ENCODE results near the gene NRP1. TPM values are rescaled to one million over a fixed set of nuclear protein-coding genes. Genes with fewer than 3 reads are reported as not detected.

The NRP1 gene
- polyA plus RNA-seq, 1 of the 3 experiments (the other 2 are of a cell fraction) = 129 TPM

- TF ChIP-seq, protein P1, sequence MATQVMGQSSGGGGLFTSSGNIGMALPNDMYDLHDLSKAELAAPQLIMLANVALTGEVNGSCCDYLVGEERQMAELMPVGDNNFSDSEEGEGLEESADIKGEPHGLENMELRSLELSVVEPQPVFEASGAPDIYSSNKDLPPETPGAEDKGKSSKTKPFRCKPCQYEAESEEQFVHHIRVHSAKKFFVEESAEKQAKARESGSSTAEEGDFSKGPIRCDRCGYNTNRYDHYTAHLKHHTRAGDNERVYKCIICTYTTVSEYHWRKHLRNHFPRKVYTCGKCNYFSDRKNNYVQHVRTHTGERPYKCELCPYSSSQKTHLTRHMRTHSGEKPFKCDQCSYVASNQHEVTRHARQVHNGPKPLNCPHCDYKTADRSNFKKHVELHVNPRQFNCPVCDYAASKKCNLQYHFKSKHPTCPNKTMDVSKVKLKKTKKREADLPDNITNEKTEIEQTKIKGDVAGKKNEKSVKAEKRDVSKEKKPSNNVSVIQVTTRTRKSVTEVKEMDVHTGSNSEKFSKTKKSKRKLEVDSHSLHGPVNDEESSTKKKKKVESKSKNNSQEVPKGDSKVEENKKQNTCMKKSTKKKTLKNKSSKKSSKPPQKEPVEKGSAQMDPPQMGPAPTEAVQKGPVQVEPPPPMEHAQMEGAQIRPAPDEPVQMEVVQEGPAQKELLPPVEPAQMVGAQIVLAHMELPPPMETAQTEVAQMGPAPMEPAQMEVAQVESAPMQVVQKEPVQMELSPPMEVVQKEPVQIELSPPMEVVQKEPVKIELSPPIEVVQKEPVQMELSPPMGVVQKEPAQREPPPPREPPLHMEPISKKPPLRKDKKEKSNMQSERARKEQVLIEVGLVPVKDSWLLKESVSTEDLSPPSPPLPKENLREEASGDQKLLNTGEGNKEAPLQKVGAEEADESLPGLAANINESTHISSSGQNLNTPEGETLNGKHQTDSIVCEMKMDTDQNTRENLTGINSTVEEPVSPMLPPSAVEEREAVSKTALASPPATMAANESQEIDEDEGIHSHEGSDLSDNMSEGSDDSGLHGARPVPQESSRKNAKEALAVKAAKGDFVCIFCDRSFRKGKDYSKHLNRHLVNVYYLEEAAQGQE (IDR thresholded peaks at IDR 0.05; ENCODE audit: low read depth, low read length) = no peak
- TF ChIP-seq, protein P2, sequence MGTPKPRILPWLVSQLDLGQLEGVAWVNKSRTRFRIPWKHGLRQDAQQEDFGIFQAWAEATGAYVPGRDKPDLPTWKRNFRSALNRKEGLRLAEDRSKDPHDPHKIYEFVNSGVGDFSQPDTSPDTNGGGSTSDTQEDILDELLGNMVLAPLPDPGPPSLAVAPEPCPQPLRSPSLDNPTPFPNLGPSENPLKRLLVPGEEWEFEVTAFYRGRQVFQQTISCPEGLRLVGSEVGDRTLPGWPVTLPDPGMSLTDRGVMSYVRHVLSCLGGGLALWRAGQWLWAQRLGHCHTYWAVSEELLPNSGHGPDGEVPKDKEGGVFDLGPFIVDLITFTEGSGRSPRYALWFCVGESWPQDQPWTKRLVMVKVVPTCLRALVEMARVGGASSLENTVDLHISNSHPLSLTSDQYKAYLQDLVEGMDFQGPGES (IDR thresholded peaks at IDR 0.05; ENCODE audit: low read depth, low read length) = no peak
Measured at GRCh38 chr10:33228426-33228825, 106.0 kb downstream of the NRP1 start (continued).

- Histone ChIP-seq H3K9me3 (no peaks in the 10 kb centered on the region), H3K9me2 (no peaks in the 10 kb centered on the region), H4K20me1 (ENCODE audit: insufficient read depth) (no peaks in the 10 kb centered on the region), H3K27me3 (ENCODE audit: insufficient read depth) (no peaks in the 10 kb centered on the region), H2AFZ (ENCODE audit: low read depth) (no peak overlapping the region), H3F3A (replicated peaks; ENCODE audit: insufficient read depth) (peaks cover 14% of the 10 kb centered on the region), H3K36me3 (replicated peaks in 1 of 2; ENCODE audit: control insufficient read depth in 1 of 2, insufficient read depth in 2 of 2, low read length in 1 of 2) (peaks cover 19 to 67% of the 10 kb centered on the region in 2 experiments), H3K79me2 (ENCODE audit: insufficient read depth) (peaks cover 60% of the 10 kb centered on the region), H3K27ac (ENCODE audit: low read depth in 2 of 2, low read length in 1 of 2) (peak overlapping the region in 1 of 2 experiments; percentile 1; a peak in 1 of 4 replicates), H3K4me1 (ENCODE audit: control insufficient read depth in 1 of 2, insufficient read depth in 2 of 2, low read depth in 1 of 2, low read length in 1 of 2) (peaks cover 0 to 14% of the 10 kb centered on the region in 2 experiments; a peak in 3 of 4 replicates), H3K4me2 (no peak overlapping the region), H3K4me3 (ENCODE audit: low read depth in 2 of 2, low read length in 1 of 2) (no peak overlapping the region), H3K9ac (no peak overlapping the region)
- ChIA-PET CTCF (interaction anchor here (4.0 kb wide), 1 partner anchor 34 kb away, joined by 13 read pairs; no protein-coding TSS in a partner anchor), POLR2A (no interaction called here)
- 93% methylated on average over 2 of the region's 2 CpGs for WGBS (ENCODE audit: low lambda C conversion rate)
- DNase-seq = no peak
- TF ChIP-seq TAF1 (IDR thresholded peaks at IDR 0.05; ENCODE audit: borderline replicate concordance, low read depth, low read length) = no peak
- no peak for TF ChIP-seq NRF1 (IDR thresholded peaks at IDR 0.05; ENCODE audit: low read depth, low read length)
- TF ChIP-seq, protein P3, sequence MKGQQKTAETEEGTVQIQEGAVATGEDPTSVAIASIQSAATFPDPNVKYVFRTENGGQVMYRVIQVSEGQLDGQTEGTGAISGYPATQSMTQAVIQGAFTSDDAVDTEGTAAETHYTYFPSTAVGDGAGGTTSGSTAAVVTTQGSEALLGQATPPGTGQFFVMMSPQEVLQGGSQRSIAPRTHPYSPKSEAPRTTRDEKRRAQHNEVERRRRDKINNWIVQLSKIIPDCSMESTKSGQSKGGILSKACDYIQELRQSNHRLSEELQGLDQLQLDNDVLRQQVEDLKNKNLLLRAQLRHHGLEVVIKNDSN (IDR thresholded peaks at IDR 0.05; ENCODE audit: borderline replicate concordance, low read depth) = no peak
- TF ChIP-seq RCOR1 (IDR thresholded peaks at IDR 0.05; ENCODE audit: low read length) = no peak
- TF ChIP-seq RFX5 (IDR thresholded peaks at IDR 0.05; ENCODE audit: low read length) = no peak
- no peak for TF ChIP-seq GABPA (IDR thresholded peaks at IDR 0.05; ENCODE audit: low read depth)
- no peak for TF ChIP-seq TEAD4 (IDR thresholded peaks at IDR 0.05; ENCODE audit: borderline replicate concordance, insufficient read depth)
- TF ChIP-seq YY1 (IDR thresholded peaks at IDR 0.05; ENCODE audit: low read depth) = no peak
- TF ChIP-seq MAX (IDR thresholded peaks at IDR 0.05; ENCODE audit: low read depth) = no peak
- TF ChIP-seq, protein P4, sequence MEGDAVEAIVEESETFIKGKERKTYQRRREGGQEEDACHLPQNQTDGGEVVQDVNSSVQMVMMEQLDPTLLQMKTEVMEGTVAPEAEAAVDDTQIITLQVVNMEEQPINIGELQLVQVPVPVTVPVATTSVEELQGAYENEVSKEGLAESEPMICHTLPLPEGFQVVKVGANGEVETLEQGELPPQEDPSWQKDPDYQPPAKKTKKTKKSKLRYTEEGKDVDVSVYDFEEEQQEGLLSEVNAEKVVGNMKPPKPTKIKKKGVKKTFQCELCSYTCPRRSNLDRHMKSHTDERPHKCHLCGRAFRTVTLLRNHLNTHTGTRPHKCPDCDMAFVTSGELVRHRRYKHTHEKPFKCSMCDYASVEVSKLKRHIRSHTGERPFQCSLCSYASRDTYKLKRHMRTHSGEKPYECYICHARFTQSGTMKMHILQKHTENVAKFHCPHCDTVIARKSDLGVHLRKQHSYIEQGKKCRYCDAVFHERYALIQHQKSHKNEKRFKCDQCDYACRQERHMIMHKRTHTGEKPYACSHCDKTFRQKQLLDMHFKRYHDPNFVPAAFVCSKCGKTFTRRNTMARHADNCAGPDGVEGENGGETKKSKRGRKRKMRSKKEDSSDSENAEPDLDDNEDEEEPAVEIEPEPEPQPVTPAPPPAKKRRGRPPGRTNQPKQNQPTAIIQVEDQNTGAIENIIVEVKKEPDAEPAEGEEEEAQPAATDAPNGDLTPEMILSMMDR (IDR thresholded peaks at IDR 0.05) = no peak
- no peak for TF ChIP-seq JUND (IDR thresholded peaks at IDR 0.05)
- TF ChIP-seq MEF2A (IDR thresholded peaks at IDR 0.05; ENCODE audit: borderline replicate concordance, low read depth) = no peak
- TF ChIP-seq EP300 (IDR thresholded peaks at IDR 0.05; ENCODE audit: borderline replicate concordance in 1 of 2, low read depth in 1 of 2, low read length in 1 of 2) = no peak
- TF ChIP-seq, protein P5, sequence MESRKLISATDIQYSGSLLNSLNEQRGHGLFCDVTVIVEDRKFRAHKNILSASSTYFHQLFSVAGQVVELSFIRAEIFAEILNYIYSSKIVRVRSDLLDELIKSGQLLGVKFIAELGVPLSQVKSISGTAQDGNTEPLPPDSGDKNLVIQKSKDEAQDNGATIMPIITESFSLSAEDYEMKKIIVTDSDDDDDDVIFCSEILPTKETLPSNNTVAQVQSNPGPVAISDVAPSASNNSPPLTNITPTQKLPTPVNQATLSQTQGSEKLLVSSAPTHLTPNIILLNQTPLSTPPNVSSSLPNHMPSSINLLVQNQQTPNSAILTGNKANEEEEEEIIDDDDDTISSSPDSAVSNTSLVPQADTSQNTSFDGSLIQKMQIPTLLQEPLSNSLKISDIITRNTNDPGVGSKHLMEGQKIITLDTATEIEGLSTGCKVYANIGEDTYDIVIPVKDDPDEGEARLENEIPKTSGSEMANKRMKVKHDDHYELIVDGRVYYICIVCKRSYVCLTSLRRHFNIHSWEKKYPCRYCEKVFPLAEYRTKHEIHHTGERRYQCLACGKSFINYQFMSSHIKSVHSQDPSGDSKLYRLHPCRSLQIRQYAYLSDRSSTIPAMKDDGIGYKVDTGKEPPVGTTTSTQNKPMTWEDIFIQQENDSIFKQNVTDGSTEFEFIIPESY (IDR thresholded peaks at IDR 0.05; ENCODE audit: borderline replicate concordance, low read depth) = no peak
- no peak for TF ChIP-seq MXI1 (IDR thresholded peaks at IDR 0.05; ENCODE audit: low read depth, low read length)
- TF ChIP-seq GATA2 (CRISPR knock-in tag; IDR thresholded peaks at IDR 0.05) = no peak
- no peak for TF ChIP-seq SMC3 (IDR thresholded peaks at IDR 0.05; ENCODE audit: low read depth, low read length)
- TF ChIP-seq EZH2phosphoT487 (IDR thresholded peaks at IDR 0.05; ENCODE audit: borderline replicate concordance, low read depth) = no peak
- TF ChIP-seq CHD2 (IDR thresholded peaks at IDR 0.05; ENCODE audit: low read length, partially characterized antibody) = no peak
Measured at GRCh38 chr10:33227489-33227888, 107.0 kb downstream of the NRP1 start.

Measured in SK-N-SH (cell line).